ENCODE data around the gene SPAG9.

Gene SPAG9

GRCh38 chr17:50931144-50931908, 189.3 kb downstream of the SPAG9 start:
- FAIRE-seq = no peak

- no peak for FAIRE-seq
These were observed 192.0 kb downstream of the SPAG9 start for GRCh38 chr17:50928646-50929045.

- no peak for FAIRE-seq
These were observed 193.4 kb downstream of the SPAG9 start for GRCh38 chr17:50927287-50927686.

GRCh38 chr17:50926523-50926922, 194.1 kb downstream of the SPAG9 start:
- FAIRE-seq = no peak

GRCh38 chr17:50925296-50925891, 195.3 kb downstream of the SPAG9 start:
- FAIRE-seq = no peak

GRCh38 chr17:50924800-50925199, 195.9 kb downstream of the SPAG9 start:
- FAIRE-seq = no peak

- FAIRE-seq = no peak
These were observed 196.4 kb downstream of the SPAG9 start for GRCh38 chr17:50924300-50924699.

- no peak for FAIRE-seq
These were observed 197.1 kb downstream of the SPAG9 start for GRCh38 chr17:50923611-50924010.

- FAIRE-seq = no peak
These were observed 197.8 kb downstream of the SPAG9 start for GRCh38 chr17:50922721-50923405.

GRCh38 chr17:50922107-50922506, 198.6 kb downstream of the SPAG9 start:
- no peak for FAIRE-seq

- FAIRE-seq = no peak
These were observed 199.6 kb downstream of the SPAG9 start for GRCh38 chr17:50920891-50921586.

GRCh38 chr17:50920041-50920410, 200.6 kb downstream of the SPAG9 start:
- no peak for FAIRE-seq

- FAIRE-seq = no peak
These were observed 201.2 kb downstream of the SPAG9 start for GRCh38 chr17:50919321-50920040.

GRCh38 chr17:50918933-50919296, 201.8 kb downstream of the SPAG9 start:
- no peak for FAIRE-seq

GRCh38 chr17:50918071-50918932, 202.4 kb downstream of the SPAG9 start:
- FAIRE-seq = no peak

- FAIRE-seq = no peak
These were observed 203.3 kb downstream of the SPAG9 start for GRCh38 chr17:50917418-50917743.

- no peak for FAIRE-seq
These were observed 203.8 kb downstream of the SPAG9 start for GRCh38 chr17:50916708-50917417.

GRCh38 chr17:50916026-50916707, 204.5 kb downstream of the SPAG9 start:
- no peak for FAIRE-seq

- FAIRE-seq = no peak
These were observed 206.1 kb downstream of the SPAG9 start for GRCh38 chr17:50914505-50915063.

GRCh38 chr17:50913120-50913519, 207.5 kb downstream of the SPAG9 start:
- FAIRE-seq = no peak
